Measurements from ENCODE around the gene ST3GAL4. TPM values are rescaled to one million over a fixed set of nuclear protein-coding genes. Genes with fewer than 3 reads are reported as not detected.
A peak's percentile ranks its signal among the peaks of the same experiment; 100 is the strongest.

Gene ST3GAL4
- total RNA-seq, 4 donors from 2014 or later, result 3.4 to 12.4 (median 9.6) TPM

- TF ChIP-seq, protein P1, sequence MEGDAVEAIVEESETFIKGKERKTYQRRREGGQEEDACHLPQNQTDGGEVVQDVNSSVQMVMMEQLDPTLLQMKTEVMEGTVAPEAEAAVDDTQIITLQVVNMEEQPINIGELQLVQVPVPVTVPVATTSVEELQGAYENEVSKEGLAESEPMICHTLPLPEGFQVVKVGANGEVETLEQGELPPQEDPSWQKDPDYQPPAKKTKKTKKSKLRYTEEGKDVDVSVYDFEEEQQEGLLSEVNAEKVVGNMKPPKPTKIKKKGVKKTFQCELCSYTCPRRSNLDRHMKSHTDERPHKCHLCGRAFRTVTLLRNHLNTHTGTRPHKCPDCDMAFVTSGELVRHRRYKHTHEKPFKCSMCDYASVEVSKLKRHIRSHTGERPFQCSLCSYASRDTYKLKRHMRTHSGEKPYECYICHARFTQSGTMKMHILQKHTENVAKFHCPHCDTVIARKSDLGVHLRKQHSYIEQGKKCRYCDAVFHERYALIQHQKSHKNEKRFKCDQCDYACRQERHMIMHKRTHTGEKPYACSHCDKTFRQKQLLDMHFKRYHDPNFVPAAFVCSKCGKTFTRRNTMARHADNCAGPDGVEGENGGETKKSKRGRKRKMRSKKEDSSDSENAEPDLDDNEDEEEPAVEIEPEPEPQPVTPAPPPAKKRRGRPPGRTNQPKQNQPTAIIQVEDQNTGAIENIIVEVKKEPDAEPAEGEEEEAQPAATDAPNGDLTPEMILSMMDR (IDR thresholded peaks at IDR 0.05 in 4 of 5, conservative IDR thresholded peaks at IDR 0.05 in 1 of 5), result no peak
- TF ChIP-seq POLR2A (IDR thresholded peaks at IDR 0.05), result no peak
- intact Hi-C loops (cut with DNase I; ENCODE audit: low total_unique reads) (no loop called here), in situ Hi-C loops (cut with MboI; ENCODE audit: low sequenced_read_pairs in 4 of 4) (loop anchor here (25.0 kb wide), 2 partner anchors 563 to 913 kb away; no protein-coding TSS in a partner anchor)
- no peak for DNase-seq
- no peaks in the 10 kb centered on the region for H3K27me3 ChIP-seq
- H3K36me3 ChIP-seq, result no peaks in the 10 kb centered on the region
- H3K4me1 ChIP-seq, result peaks cover 5 to 23% of the 10 kb centered on the region in 2 donors
- no peak for ATAC-seq
- no peak overlapping the region for H3K27ac ChIP-seq
- no peaks in the 10 kb centered on the region for H3K9me3 ChIP-seq
- no peak overlapping the region for H3K4me3 ChIP-seq
Observed at GRCh38 chr11:126424471-126425039, 69.1 kb downstream of the ST3GAL4 start.

- H3K27me3 ChIP-seq, result no peaks in the 10 kb centered on the region
- intact Hi-C loops (cut with DNase I; ENCODE audit: low total_unique reads) (no loop called here), in situ Hi-C loops (cut with MboI; ENCODE audit: low sequenced_read_pairs in 4 of 4) (loop anchor here (25.0 kb wide), 2 partner anchors 561 to 911 kb away; no protein-coding TSS in a partner anchor)
- no peak overlapping the region for H3K4me3 ChIP-seq
- TF ChIP-seq, protein P1 (IDR thresholded peaks at IDR 0.05 in 4 of 5, conservative IDR thresholded peaks at IDR 0.05 in 1 of 5), result no peak
- TF ChIP-seq POLR2A (IDR thresholded peaks at IDR 0.05), result no peak
- peaks cover 5 to 23% of the 10 kb centered on the region in 2 donors for H3K4me1 ChIP-seq
- H3K36me3 ChIP-seq, result no peaks in the 10 kb centered on the region
- H3K9me3 ChIP-seq, result no peaks in the 10 kb centered on the region
- no peak for ATAC-seq
- H3K27ac ChIP-seq, result no peak overlapping the region
- no peak for DNase-seq
Observed at GRCh38 chr11:126426106-126426505, 70.6 kb downstream of the ST3GAL4 start.

DNA sequence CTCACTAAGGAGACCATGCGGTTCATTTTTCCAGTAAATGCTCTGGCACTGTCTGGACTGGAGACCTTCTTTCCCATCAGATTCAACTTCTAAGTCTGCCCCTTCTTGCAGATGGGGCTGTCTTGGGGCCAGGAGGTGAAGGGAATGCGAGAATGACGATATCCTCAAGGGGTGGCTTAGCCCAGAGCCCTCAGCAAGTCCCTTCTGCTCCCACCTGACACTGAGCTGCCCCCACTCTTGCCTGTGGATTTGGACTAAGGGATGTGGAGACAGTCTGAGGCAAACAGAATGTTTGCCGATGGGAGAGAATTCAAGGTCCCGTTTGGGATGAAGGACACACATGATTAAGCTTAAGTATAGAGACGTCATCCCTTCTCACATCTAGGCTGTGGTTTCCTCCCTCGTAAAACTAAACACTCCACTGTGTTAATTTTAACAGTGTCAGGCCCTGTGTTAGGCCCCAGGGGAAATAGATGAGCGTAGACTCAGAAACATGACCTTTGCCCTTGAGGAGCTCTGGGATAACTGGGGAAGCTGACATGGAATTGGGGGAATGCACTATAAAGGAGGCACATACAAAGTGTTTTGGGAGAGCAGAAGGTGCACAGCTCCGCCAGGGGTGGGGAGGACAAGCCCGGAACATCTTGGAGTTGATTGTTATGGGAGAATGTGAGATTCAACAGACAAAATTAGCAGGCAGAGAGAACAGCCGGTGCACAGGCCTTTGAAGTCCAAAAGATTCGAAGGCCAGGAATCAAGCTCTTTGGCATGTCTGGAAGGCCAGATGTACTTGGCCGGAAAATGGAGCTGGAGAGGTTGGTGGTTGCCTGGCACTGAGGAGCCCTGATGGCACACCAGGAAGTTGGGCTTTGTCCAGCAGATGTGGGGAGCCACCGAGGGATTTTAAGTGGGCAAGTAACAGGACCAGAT is 71.6 kb downstream of the ST3GAL4 start:
- ATAC-seq (peak in 1 of 2 donors; percentile 27), DNase-seq (no peak)
- no peaks in the 10 kb centered on the region for H3K36me3 ChIP-seq
- H3K4me1 ChIP-seq, result peaks cover 5 to 23% of the 10 kb centered on the region in 2 donors
- H3K4me3 ChIP-seq, result no peak overlapping the region
- TF ChIP-seq, protein P1 (IDR thresholded peaks at IDR 0.05 in 4 of 5, conservative IDR thresholded peaks at IDR 0.05 in 1 of 5), result no peak
- no peak for TF ChIP-seq POLR2A (IDR thresholded peaks at IDR 0.05)
- H3K27ac ChIP-seq, result peak overlapping the region in 1 of 4 donors; percentile 61
- H3K27me3 ChIP-seq, result no peaks in the 10 kb centered on the region
- intact Hi-C loops (cut with DNase I; ENCODE audit: low total_unique reads) (no loop called here), in situ Hi-C loops (cut with MboI; ENCODE audit: low sequenced_read_pairs in 4 of 4) (loop anchor here (25.0 kb wide), 2 partner anchors 560 to 910 kb away; no protein-coding TSS in a partner anchor)
- H3K9me3 ChIP-seq, result no peaks in the 10 kb centered on the region

DNA sequence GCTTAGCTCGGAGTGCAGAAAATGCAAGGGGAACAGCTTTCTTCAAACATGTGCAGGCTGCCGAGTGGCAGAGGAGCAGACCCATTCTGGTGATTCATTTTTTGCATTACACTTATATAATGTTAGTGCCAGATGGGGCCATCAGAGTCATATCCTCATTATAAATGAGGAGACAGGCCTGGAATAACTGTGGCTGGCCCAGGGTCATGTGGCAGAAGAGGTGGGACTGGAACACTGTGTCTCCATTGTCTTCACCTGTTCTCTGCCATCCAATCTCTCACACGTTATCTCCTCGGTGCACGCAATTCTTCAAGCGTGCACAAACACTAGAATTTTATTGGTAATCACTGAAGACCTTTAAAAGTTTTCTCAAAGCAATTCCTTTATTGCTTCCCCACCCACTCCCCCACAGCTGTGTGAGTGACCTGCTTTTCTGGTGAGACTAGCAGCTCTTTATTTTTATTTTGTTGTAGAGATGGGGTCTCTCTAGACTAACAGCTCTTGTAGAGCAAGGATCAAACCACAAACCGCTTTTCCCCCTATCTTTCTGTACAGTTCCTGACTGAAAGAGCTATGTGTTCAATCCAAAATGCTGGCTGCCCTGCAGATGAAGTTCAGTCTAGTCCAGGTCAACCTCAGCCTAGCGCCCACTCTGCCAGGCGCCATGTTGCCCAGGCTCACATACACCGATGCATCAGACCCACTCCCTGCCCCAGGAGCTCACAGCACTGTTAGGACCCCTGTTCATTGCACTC is 75.3 kb downstream of the ST3GAL4 start:
- in situ Hi-C loops (cut with MboI; ENCODE audit: low sequenced_read_pairs in 4 of 4), result loop anchor here (25.0 kb wide), 2 partner anchors 557 to 907 kb away; no protein-coding TSS in a partner anchor
- H3K36me3 ChIP-seq, result no peaks in the 10 kb centered on the region
- ATAC-seq (peak in 1 of 2 donors; percentile 60), DNase-seq (no peak)
- H3K9me3 ChIP-seq, result no peaks in the 10 kb centered on the region
- peaks cover 5 to 16% of the 10 kb centered on the region in 2 donors for H3K4me1 ChIP-seq
- H3K27me3 ChIP-seq, result no peaks in the 10 kb centered on the region
- intact Hi-C loops (cut with DNase I; ENCODE audit: low total_unique reads), result no loop called here
- no peak overlapping the region for H3K4me3 ChIP-seq
- H3K27ac ChIP-seq, result no peak overlapping the region
- no peak for TF ChIP-seq POLR2A (IDR thresholded peaks at IDR 0.05)
- TF ChIP-seq, protein P1 (IDR thresholded peaks at IDR 0.05 in 4 of 5, conservative IDR thresholded peaks at IDR 0.05 in 1 of 5), result no peak

Data from gastrocnemius medialis (tissue), 4 donors.